Left lung (tissue), 10 donors: ENCODE data around the gene DUS1L. TPM values are rescaled to one million over a fixed set of nuclear protein-coding genes. Genes with fewer than 3 reads are reported as not detected.

Experiments
- ATAC-seq: fragments of 200-7000 bp; cut with Tn5 transposase; one replicate; pipeline ENCODE4 v1.9.1; 2020; ENCODE audit warnings: moderate library complexity
- DNase-seq, 4 donors: peaks; one replicate each; pipeline ENCODE4 v3.0.0-alpha.2; 2013 to 2020
- H3K27ac ChIP-seq, 2 donors: fragments of 200-600 bp; sonication (generic) in 1 of 2; one replicate each; pipeline versions ENCODE4 v1.5.0 to v1.8.0; 2020 to 2021
- H3K27me3 ChIP-seq, 2 donors: fragments of 200-600 bp; sonication (generic) in 1 of 2; one replicate each; pipeline versions ENCODE4 v1.5.0 to v1.8.0; 2020 to 2021
- H3K36me3 ChIP-seq, 2 donors: fragments of 200-600 bp; sonication (generic) in 1 of 2; one replicate each; pipeline versions ENCODE4 v1.5.0 to v1.8.0; 2020 to 2021
- H3K4me1 ChIP-seq, 2 donors: fragments of 200-600 bp; one replicate each; pipeline ENCODE4 v1.8.0; 2021
- H3K4me3 ChIP-seq, 2 donors: fragments of 200-600 bp; sonication (generic) in 1 of 2; one replicate each; pipeline versions ENCODE4 v1.5.0 to v1.8.0; 2020 to 2021; ENCODE audit warnings: mild to moderate bottlenecking in 1 of 2
- H3K9me3 ChIP-seq, 2 donors: fragments of 200-600 bp; sonication (generic) in 1 of 2; one replicate each; pipeline versions ENCODE4 v1.5.0 to v1.8.0; 2020 to 2021
- intact Hi-C, 2 donors: fragments of 100-400 bp; cut with DNase I; formaldehyde crosslinking; loops; one replicate each; pipeline versions ENCODE4 v1.11.2 to v1.14.2; 2022
- polyA plus RNA-seq, 6 donors: library from polyadenylated mRNA; unstranded; fragments of 120-200 nt; gene quantifications; one replicate each; pipeline ENCODE4 v1.2.1, GENCODE V29; 2013; ENCODE audit not compliant: insufficient read length in 6 of 6
- total RNA-seq, 2 donors: library from RNA; stranded (reverse); fragmentation: NEBNext Ultra II Directional; extraction: Animal tissue kit (Norgen Biotek cat#: 25700); gene quantifications; one replicate each; pipeline ENCODE4 v1.2.1, GENCODE V29; 2021
- TF ChIP-seq, protein P1 (sequence below), 2 donors: fragments of 200-600 bp; sonication (generic) in 1 of 2; IDR thresholded peaks; one replicate each; pipeline versions ENCODE4 v1.5.0 to v1.8.0; 2021; ENCODE audit warnings: antibody characterized with exemption in 2 of 2
- donor health status: DM: no; HTN: yes; CAD: no.
- donor health status: DM: no; HTN: no; CAD: no.

Gene DUS1L
- total and polyA plus RNA-seq, 8 donors = 55.7 to 103 (median 74.0) TPM

DNA sequence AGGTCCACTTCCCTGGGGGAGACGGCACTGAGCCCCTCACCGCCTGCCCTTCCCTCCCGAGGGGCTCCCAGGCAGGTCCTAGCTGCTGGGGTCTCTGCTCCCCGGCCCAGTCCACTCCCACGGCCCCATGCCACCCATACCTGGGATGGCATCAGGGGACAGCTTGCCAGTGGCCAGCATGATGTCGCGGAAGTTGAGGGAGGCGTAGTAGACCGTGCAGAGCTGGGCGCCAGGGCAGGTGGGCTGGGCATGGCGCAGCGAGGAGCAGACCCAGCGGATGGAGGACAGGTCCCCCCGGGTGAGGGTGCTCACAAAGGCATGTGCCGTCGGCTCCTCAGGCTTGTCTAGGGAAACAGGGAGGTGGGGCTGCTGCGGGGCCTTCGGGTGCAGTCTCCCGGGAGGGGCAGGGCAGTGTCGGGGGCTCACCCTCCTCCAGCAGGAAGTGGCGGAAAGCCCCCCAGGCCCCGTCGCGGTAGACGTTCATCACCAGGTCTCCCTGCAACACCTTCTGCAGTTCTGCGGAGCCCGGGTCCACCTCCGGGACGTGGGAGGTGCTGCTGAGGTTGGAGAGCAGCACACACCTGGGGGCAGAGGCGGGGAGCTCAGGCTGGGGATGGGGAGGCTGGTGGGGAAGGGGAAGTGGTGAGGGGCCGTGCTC is 18.9 kb upstream of the DUS1L start:
- Histone ChIP-seq H3K27ac (no peak overlapping the region), H3K9me3 (no peaks in the 10 kb centered on the region), H3K4me1 (no peaks in the 10 kb centered on the region), H3K27me3 (no peaks in the 10 kb centered on the region), H3K4me3 (no peak overlapping the region), H3K36me3 (peaks cover 0 to 100% of the 10 kb centered on the region in 2 donors)
- ATAC-seq (no peak), DNase-seq (no peak)
- intact Hi-C loops = no loop called here
- TF ChIP-seq, protein P1, sequence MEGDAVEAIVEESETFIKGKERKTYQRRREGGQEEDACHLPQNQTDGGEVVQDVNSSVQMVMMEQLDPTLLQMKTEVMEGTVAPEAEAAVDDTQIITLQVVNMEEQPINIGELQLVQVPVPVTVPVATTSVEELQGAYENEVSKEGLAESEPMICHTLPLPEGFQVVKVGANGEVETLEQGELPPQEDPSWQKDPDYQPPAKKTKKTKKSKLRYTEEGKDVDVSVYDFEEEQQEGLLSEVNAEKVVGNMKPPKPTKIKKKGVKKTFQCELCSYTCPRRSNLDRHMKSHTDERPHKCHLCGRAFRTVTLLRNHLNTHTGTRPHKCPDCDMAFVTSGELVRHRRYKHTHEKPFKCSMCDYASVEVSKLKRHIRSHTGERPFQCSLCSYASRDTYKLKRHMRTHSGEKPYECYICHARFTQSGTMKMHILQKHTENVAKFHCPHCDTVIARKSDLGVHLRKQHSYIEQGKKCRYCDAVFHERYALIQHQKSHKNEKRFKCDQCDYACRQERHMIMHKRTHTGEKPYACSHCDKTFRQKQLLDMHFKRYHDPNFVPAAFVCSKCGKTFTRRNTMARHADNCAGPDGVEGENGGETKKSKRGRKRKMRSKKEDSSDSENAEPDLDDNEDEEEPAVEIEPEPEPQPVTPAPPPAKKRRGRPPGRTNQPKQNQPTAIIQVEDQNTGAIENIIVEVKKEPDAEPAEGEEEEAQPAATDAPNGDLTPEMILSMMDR (IDR thresholded peaks at IDR 0.05) = no peak

DNA sequence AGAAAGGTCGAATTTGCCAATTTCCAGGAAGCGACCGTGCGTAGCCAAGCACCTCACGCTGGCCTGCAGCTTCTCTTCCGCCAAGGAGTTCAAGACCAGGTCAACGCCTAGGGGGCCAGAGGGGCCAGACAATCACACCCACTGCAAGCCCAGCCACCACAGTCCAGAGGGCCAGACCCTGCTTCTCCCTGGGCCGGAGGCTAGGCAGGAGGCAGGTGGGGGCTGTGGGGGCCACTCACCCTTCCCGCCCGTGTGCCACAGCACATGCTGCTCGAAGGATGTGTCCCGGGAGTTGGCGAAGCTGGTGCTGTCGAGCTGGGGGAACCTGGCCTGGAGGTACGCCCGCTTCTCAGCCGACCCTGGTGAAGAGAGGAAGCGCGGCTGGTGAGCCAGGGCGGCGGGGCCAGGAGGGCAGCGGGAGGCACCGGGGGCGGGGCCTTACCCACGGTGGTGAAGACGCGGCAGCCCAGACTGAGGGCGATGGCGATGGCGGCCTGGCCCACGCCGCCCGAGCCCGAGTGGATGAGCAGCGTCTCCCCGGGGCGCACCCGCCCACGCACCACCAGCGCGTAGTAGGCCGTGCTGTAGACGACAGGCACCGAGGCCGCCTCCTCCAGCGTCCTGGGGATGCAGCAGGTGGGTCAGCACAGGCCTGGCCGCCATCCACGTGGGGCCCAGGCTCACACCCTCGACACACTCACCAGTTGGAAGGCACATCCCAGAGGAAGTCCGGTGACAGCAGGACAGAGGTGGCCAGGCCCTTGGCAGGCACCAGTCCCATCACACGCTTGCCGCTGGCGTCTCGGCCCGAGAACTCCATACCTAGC is 18.1 kb upstream of the DUS1L start:
- H3K4me3 ChIP-seq = no peak overlapping the region
- H3K27ac ChIP-seq = no peak overlapping the region
- ATAC-seq (no peak), DNase-seq (no peak)
- TF ChIP-seq, protein P1 (IDR thresholded peaks at IDR 0.05) = no peak
- H3K36me3 ChIP-seq = peaks cover 0 to 100% of the 10 kb centered on the region in 2 donors
- no peaks in the 10 kb centered on the region for H3K4me1 ChIP-seq
- intact Hi-C loops = no loop called here
- no peaks in the 10 kb centered on the region for H3K27me3 ChIP-seq
- H3K9me3 ChIP-seq = no peaks in the 10 kb centered on the region

DNA sequence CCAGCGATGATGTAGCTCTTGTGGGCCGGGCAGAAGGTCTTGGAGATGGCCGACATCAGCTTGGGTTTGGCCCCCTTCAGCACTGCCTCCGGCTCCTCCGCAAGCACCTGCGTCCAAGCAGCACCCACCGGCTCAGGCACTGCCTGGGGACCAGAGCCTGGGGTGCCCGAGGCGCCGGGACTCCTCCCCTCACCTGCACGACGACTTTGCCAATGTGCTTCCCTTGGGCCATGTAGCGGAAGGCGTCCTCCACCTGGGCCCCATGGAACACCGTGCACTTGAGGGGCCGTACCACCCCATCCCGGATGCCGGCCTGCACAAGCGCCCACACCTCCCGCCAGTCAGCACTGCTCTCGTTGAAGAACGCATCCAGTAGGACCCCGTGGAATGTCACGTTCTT is 17.4 kb upstream of the DUS1L start:
- peaks cover 0 to 100% of the 10 kb centered on the region in 2 donors for H3K36me3 ChIP-seq
- H3K4me3 ChIP-seq = no peak overlapping the region
- H3K27me3 ChIP-seq = no peaks in the 10 kb centered on the region
- ATAC-seq (no peak), DNase-seq (no peak)
- no peak overlapping the region for H3K27ac ChIP-seq
- no peaks in the 10 kb centered on the region for H3K9me3 ChIP-seq
- TF ChIP-seq, protein P1 (IDR thresholded peaks at IDR 0.05) = no peak
- intact Hi-C loops = no loop called here
- H3K4me1 ChIP-seq = no peaks in the 10 kb centered on the region

DNA sequence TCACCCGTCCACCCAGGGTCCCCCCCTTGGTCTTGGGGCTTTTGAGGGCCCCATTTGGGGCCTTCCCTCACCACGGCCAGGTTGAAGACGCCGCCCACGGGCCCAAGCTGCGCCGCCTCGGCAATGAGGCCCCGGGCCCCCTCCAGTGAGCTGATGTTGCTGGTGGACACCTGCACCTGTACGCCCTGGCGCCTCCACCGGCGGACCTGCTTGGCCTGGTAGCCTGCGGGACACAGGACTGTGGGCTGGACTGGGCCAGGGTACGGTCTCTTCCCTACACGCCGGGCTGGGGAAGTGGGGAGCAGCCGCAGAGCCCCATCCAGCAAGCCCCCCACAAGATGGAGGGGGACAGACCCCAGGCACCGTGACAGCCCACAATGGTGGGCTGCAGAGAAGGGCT is 16.9 kb upstream of the DUS1L start:
- no peak for ATAC-seq
- no peak for DNase-seq
- Histone ChIP-seq H3K27ac (no peak overlapping the region), H3K36me3 (peaks cover 0 to 100% of the 10 kb centered on the region in 2 donors), H3K9me3 (no peaks in the 10 kb centered on the region), H3K4me3 (no peak overlapping the region), H3K4me1 (no peaks in the 10 kb centered on the region), H3K27me3 (no peaks in the 10 kb centered on the region)
- TF ChIP-seq, protein P1 (IDR thresholded peaks at IDR 0.05) = no peak
- intact Hi-C loops = no loop called here

DNA sequence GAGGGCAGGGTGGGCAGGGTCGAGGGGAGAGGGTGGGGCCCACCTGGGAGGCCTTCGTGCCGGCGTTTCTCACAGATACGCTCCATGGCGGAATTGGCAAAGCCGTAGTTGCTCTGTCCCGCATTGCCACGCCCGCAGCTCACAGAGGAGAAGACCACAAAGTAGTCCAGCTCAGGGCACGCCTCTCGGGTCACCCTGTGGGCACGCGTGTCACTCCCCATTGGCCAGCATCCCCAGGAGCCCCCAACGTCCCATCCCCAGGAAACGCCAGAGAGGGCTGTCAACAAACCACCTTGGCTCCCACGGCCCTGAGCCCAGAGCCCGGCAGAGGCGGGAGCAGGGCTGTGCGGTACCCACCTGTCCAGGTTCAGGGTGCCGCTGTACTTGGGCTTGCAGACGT is 16.4 kb upstream of the DUS1L start:
- Histone ChIP-seq H3K27ac (no peak overlapping the region), H3K27me3 (no peaks in the 10 kb centered on the region), H3K4me1 (no peaks in the 10 kb centered on the region), H3K4me3 (no peak overlapping the region), H3K36me3 (peaks cover 0 to 99% of the 10 kb centered on the region in 2 donors), H3K9me3 (no peaks in the 10 kb centered on the region)
- TF ChIP-seq, protein P1 (IDR thresholded peaks at IDR 0.05) = no peak
- DNase-seq (no peak), ATAC-seq (no peak)
- intact Hi-C loops = no loop called here
